B cell (primary cell): Measurements from ENCODE around the gene NASP.

Experiments used
- EZH2 ChIP-seq: IDR thresholded peaks from 2 replicates; pipeline ENCODE4 v1.6.1; 2012; ENCODE audit warnings: borderline replicate concordance, low read depth, mild to moderate bottlenecking, moderate library complexity, low read length; ENCODE audit not compliant: insufficient read depth, poor library complexity, severe bottlenecking
- TF ChIP-seq, protein P1 (sequence below): fragments of 200-600 bp; IDR thresholded peaks from one replicate; pipeline ENCODE4 v1.8.0; 2022; ENCODE audit warnings: antibody characterized with exemption, mild to moderate bottlenecking

DNA sequence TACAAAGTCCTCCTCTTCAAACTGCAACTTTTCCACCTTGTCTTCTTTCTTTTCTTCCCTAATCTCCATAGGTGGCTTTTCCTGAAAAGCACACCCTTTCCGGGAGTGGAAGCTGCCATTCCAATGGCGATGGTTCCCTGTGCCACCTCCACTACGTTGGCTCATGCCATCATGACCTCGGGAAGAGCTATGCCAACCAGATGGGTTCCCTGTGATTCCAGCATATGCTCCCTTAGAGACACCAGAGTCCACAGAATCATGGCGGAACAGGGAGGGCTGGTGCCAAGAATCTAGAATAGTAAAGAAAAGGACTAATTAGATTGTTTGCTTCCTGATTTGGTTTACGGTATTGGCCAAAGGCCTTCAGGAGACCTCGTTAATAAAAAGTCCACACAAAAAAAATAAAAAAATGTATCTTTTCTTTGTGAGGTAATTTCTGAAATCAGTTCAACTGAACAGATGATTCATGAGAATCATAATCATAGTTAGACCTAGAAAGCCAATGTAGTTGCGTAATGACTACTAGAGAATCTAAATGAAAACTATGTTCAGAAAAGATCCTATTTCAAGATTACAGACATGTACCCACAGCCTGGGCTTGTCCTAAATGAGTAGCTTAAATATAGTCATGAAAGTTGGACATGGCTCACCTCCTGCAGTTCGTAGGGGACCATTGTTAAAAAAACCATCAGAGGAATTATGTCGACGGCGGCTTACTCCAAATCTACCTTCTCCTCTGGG is 70.9 kb downstream of the NASP start:
- TF ChIP-seq, protein P1, sequence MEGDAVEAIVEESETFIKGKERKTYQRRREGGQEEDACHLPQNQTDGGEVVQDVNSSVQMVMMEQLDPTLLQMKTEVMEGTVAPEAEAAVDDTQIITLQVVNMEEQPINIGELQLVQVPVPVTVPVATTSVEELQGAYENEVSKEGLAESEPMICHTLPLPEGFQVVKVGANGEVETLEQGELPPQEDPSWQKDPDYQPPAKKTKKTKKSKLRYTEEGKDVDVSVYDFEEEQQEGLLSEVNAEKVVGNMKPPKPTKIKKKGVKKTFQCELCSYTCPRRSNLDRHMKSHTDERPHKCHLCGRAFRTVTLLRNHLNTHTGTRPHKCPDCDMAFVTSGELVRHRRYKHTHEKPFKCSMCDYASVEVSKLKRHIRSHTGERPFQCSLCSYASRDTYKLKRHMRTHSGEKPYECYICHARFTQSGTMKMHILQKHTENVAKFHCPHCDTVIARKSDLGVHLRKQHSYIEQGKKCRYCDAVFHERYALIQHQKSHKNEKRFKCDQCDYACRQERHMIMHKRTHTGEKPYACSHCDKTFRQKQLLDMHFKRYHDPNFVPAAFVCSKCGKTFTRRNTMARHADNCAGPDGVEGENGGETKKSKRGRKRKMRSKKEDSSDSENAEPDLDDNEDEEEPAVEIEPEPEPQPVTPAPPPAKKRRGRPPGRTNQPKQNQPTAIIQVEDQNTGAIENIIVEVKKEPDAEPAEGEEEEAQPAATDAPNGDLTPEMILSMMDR: no peak
- TF ChIP-seq EZH2: no peak
